ENCODE data around the gene LRSAM1. TPM values are rescaled to one million over a fixed set of nuclear protein-coding genes. Genes with fewer than 3 reads are reported as not detected.

The LRSAM1 gene
- polyA plus RNA-seq, 1 experiment, result 3.4 TPM

- POLR2A ChIA-PET, result no interaction called here
- H3K27me3 ChIP-seq (ENCODE audit: control insufficient read depth, insufficient read depth, low read length), result no peaks in the 10 kb centered on the region
- TF ChIP-seq, protein P1, sequence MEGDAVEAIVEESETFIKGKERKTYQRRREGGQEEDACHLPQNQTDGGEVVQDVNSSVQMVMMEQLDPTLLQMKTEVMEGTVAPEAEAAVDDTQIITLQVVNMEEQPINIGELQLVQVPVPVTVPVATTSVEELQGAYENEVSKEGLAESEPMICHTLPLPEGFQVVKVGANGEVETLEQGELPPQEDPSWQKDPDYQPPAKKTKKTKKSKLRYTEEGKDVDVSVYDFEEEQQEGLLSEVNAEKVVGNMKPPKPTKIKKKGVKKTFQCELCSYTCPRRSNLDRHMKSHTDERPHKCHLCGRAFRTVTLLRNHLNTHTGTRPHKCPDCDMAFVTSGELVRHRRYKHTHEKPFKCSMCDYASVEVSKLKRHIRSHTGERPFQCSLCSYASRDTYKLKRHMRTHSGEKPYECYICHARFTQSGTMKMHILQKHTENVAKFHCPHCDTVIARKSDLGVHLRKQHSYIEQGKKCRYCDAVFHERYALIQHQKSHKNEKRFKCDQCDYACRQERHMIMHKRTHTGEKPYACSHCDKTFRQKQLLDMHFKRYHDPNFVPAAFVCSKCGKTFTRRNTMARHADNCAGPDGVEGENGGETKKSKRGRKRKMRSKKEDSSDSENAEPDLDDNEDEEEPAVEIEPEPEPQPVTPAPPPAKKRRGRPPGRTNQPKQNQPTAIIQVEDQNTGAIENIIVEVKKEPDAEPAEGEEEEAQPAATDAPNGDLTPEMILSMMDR (IDR thresholded peaks at IDR 0.05; ENCODE audit: low read depth, low read length), result no peak
- peaks cover 12% of the 10 kb centered on the region; the same call in 1 of the 2 replicates for H3K9me3 ChIP-seq (ENCODE audit: control insufficient read depth, insufficient read depth, low read length)
- CTCF ChIA-PET, result interaction anchor here (0.6 to 0.7 kb wide), 3 partner anchors 41 to 255 kb away, joined by 3 to 4 read pairs (median 3); partner anchors contain the start of gene GARNL3
- H3K27ac ChIP-seq (ENCODE audit: low read depth, low read length), result no peak overlapping the region
- H3K4me3 ChIP-seq (ENCODE audit: low read depth, low read length), result no peak overlapping the region
- no peak for DNase-seq (ENCODE audit: low read depth, low spot score)
Observed at GRCh38 chr9:127421057-127421456, 30.3 kb upstream of the LRSAM1 start.

DNA sequence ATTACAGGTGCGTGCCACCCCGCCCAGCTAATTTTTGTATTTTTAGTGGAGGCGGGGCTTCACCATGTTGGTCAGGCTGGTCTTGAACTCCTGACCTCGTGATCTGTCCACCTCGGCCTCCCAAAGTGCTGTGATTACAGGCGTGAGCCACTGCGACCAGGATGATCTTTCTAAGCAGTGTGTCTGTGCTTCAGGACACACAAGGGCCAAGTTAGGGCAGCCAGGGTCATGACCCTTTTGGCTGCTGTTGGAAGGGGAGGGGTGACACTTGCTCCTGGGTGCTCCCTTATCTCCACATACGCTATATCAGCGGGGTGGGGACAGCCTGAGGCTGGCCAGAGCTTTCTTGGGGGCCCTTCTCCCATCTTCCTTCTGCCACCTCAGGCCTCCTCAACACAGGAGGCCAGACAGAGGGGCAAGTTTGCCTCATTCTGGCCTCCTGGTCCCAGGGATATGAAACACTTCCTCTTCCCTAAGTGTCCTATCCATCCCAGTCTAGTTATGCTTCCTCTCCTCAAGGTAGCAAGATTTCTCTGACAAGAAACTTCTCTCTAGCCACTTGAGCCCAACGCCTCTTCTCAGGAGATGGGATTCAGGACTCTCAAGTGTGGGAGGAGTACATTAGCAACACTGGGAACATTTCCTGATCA is 29.1 kb upstream of the LRSAM1 start:
- TF ChIP-seq, protein P1 (IDR thresholded peaks at IDR 0.05; ENCODE audit: low read depth, low read length), result no peak
- DNase-seq (ENCODE audit: low read depth, low spot score), result no peak
- Histone ChIP-seq H3K27ac (ENCODE audit: low read depth, low read length) (no peak overlapping the region), H3K9me3 (ENCODE audit: control insufficient read depth, insufficient read depth, low read length) (peaks cover 9% of the 10 kb centered on the region; the same call in 1 of the 2 replicates), H3K27me3 (ENCODE audit: control insufficient read depth, insufficient read depth, low read length) (no peaks in the 10 kb centered on the region), H3K4me3 (ENCODE audit: low read depth, low read length) (no peak overlapping the region; the same call in 1 of the 2 replicates)
- ChIA-PET CTCF (no interaction called here), POLR2A (no interaction called here)

- ChIA-PET POLR2A (interaction anchor here (1.4 to 1.7 kb wide), 2 partner anchors 24 to 26 kb away, joined by 3 to 6 read pairs; partner anchors contain the start of gene SLC2A8), CTCF (interaction anchor here (1.5 kb wide), 1 partner anchor 218 kb away, joined by 8 read pairs; no protein-coding TSS in a partner anchor)
- no peak overlapping the region for H3K27ac ChIP-seq (ENCODE audit: low read depth, low read length)
- TF ChIP-seq, protein P1 (IDR thresholded peaks at IDR 0.05; ENCODE audit: low read depth, low read length), result no peak
- no peaks in the 10 kb centered on the region for H3K27me3 ChIP-seq (ENCODE audit: control insufficient read depth, insufficient read depth, low read length)
- H3K4me3 ChIP-seq (ENCODE audit: low read depth, low read length), result peak overlapping the region; percentile 87
- peaks cover 4% of the 10 kb centered on the region; the same call in 1 of the 2 replicates for H3K9me3 ChIP-seq (ENCODE audit: control insufficient read depth, insufficient read depth, low read length)
- DNase-seq (ENCODE audit: low read depth, low spot score), result no peak
Observed at GRCh38 chr9:127422787-127423186, 28.5 kb upstream of the LRSAM1 start.

DNA sequence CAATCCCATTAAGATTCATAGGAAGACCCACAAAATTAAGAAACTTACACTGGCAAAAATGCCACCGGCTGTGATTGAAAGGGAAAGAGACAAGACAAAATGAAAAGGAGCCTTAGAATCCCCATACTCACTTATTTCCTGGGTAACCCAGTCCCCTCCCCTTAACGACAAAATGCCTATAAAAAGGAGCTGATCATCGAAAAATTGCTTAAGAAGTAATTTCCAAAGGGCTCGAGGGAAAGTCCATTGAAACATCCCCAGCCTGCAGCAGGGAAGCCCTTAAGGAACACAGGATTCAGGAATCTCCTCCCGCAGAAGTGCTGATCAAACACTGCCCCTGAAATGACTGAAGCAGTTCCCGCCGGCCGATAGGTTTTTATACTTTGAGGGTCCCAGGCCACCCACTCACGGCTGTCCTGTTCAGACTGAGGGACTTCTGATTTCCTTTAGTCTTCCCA is 27.8 kb upstream of the LRSAM1 start:
- peak overlapping the region; percentile 47 for H3K27ac ChIP-seq (ENCODE audit: low read depth, low read length)
- H3K9me3 ChIP-seq (ENCODE audit: control insufficient read depth, insufficient read depth, low read length), result no peaks in the 10 kb centered on the region
- H3K27me3 ChIP-seq (ENCODE audit: control insufficient read depth, insufficient read depth, low read length), result no peaks in the 10 kb centered on the region
- peak overlapping the region; percentile 87 for H3K4me3 ChIP-seq (ENCODE audit: low read depth, low read length)
- ChIA-PET CTCF (interaction anchor here (1.5 kb wide), 1 partner anchor 218 kb away, joined by 8 read pairs; no protein-coding TSS in a partner anchor), POLR2A (interaction anchor here (0.9 to 1.7 kb wide), 7 partner anchors 14 to 28 kb away, joined by 3 to 10 read pairs (median 6); partner anchors contain the start of genes LRSAM1, RPL12 and SLC2A8)
- DNase-seq (ENCODE audit: low read depth, low spot score), result no peak
- TF ChIP-seq, protein P1 (IDR thresholded peaks at IDR 0.05; ENCODE audit: low read depth, low read length), result no peak

All from AG04450 (cell line).